GM18867 (cell line): Measurements from ENCODE around the gene PEPD.

ENCODE experiments used
- ATAC-seq: cut with Tn5 transposase; IDR thresholded peaks from one replicate; pipeline ENCODE4 v1.9.1; 2021; ENCODE audit warnings: mild to moderate bottlenecking, moderate library complexity; ENCODE audit not compliant: unreplicated experiment

Gene PEPD

GRCh38 chr19:33411621-33412180 is 109.9 kb downstream of the PEPD start:
- no peak for ATAC-seq

GRCh38 chr19:33410915-33411401 is 110.6 kb downstream of the PEPD start:
- ATAC-seq: no peak

GRCh38 chr19:33409906-33410685 is 111.5 kb downstream of the PEPD start:
- no peak for ATAC-seq

GRCh38 chr19:33408538-33409434 is 112.8 kb downstream of the PEPD start:
- no peak for ATAC-seq

DNA sequence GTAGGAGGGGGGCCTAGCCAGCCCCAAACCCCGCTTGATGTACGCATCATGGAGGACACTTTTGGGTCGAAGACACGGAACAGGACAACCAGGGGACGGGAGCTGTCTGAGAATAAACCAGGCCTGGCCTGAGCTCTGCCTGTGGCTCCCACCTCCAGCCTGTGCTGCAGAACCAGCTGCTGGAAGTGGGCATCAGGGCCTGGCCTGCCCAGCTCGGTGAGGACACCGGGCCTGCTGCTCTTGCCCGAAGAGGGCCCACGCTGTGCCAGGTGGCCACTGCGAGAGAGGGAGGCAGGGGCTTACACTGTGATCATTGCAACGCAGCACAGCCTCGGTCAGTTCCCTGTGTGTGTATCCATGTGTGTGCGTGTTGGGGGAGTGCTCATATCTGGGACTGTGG is 113.5 kb downstream of the PEPD start:
- ATAC-seq: no peak

DNA sequence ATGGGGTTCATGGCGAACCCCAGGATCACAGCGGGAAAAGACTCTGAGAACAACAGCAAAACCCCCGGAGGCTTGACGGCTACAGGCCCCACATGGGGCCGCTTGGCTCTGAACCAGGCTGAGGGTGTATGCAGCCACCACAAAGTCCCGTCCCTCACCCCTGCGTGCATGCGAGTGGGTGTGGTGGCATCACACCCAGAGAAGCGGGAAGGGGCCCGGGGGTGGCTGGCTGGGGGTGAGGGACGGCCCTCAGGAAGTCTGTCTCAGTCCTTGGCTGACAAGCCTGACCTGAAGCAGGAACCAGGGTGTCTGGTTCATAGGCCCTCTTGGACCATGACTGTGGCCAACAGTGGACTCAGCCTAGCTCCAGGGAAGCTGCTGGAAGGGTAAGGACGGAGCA is 113.9 kb downstream of the PEPD start:
- ATAC-seq: no peak

- no peak for ATAC-seq
These were observed 114.4 kb downstream of the PEPD start for GRCh38 chr19:33407140-33407551.

- no peak for ATAC-seq
These were observed 115.0 kb downstream of the PEPD start for GRCh38 chr19:33406521-33407139.

DNA sequence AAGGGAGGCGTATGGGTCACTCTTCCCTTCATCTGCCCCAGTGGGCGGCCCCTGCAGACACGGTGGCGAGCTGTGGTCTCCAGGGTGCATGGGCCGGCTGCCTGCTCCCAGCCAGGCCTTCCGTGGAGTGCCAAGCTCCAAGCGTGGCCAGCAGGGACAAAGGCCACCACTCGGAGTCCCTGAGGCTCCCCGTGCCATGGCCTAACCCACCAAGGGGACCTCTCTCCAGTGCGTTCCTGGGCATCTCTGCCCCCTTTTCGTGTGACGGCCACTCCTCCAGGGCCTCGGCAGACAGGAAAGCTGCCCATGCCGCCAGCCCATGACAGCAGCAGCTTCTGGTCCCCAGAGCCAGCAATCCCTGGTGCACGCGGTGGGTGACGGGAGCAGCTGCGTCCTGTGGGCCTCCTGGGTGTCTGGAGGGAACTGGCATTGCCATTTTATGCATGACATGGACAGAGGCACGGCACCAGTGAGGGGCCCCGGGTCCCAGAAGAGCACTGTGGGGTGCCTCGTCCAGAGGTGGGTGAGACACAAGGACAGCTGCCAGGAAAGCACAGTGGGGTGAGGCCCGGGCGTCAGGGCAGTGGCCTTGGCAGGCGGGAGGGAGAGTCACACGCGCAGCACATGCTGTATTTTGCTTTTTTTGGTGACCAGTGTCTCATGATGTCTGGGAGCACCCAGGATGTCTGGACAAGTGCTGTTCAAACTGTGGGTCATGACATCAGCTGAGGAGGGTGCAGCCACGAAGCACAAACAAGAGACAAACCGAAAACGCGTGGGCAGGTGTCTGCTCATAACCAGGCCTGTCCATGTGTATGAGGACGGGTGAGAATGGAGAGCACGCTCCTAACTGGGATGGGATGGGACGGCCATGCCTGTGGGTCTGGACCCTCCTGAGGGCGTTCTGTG is 115.8 kb downstream of the PEPD start:
- no peak for ATAC-seq

GRCh38 chr19:33405254-33405552 is 116.4 kb downstream of the PEPD start:
- no peak for ATAC-seq

GRCh38 chr19:33404506-33405253 is 116.9 kb downstream of the PEPD start:
- ATAC-seq: no peak

- ATAC-seq: no peak
These were observed 117.7 kb downstream of the PEPD start for GRCh38 chr19:33403973-33404304.

DNA sequence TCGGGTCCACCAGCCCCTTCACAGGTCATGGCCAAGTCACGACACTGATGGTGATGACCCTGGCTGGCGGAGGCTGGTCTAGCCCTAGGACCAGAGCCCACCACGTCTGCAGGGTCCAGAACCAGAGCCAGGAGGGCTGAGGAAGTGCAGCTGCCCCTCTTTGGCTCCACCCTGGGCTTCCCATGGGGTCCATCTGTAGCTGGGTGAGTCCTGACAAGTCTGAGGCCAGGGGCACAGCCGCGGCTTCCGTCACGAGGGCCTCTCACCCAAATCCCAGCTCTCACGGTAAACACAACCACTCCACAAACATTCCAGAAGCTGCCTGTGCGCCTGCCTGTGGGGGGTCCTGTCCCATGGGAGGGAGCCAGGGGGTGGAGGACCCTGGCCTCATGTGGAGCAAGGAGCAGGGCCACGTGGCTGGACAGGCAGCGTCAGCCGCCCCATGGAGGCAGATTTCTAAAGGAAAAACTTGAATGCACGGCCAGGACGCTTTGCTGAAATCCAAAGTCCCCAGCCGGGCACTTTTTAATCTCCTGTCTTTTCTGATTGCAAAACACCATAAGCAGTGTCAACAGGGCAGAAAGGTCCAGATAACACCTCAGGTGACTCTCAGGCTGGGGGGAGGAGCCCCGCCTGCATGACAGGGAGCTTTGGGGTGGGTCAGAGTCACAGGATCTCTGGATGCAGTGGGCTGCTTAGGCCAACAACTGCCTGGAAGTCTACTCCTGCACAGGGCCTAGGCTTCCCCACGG is 118.2 kb downstream of the PEPD start:
- no peak for ATAC-seq

DNA sequence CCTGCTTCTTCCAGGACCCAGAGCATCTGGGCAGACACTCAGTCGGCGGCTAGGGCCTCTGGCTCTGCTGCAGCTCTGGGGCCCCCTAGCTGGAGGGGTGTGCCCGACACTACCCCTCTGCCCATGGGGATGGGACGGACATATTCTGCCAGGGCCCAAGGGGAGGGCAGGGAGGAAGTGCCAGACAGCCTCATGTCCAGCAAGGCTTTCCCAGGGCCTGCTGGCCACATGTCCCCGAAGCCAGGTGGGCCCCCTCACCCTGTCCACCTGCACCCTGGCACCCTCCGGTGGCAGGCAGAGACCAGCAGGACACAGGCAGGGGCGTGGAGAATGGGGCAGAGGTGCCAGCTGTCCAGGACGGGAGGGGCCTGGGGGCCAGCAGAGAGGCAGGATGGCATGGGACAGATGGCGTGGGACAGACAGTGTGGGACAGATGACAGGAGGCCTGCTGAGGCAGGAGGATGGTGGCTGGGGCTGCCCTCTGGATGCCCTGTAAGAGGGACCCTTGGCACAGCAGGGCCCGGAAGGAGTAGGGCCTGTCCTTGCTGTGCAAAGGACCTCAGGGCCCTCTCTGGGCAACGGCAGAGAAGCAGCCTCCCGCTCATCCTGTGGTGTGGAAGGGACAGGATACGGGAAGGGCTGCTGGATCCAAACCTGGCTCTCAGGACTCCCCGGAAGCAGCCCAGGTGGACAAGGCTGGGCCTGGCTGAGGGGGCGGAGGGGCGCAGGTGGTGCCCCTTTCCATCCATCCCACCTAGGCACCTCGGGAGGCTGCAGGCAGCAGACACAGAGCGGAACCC is 119.0 kb downstream of the PEPD start:
- ATAC-seq: no peak

GRCh38 chr19:33401683-33402420 is 119.7 kb downstream of the PEPD start:
- no peak for ATAC-seq

DNA sequence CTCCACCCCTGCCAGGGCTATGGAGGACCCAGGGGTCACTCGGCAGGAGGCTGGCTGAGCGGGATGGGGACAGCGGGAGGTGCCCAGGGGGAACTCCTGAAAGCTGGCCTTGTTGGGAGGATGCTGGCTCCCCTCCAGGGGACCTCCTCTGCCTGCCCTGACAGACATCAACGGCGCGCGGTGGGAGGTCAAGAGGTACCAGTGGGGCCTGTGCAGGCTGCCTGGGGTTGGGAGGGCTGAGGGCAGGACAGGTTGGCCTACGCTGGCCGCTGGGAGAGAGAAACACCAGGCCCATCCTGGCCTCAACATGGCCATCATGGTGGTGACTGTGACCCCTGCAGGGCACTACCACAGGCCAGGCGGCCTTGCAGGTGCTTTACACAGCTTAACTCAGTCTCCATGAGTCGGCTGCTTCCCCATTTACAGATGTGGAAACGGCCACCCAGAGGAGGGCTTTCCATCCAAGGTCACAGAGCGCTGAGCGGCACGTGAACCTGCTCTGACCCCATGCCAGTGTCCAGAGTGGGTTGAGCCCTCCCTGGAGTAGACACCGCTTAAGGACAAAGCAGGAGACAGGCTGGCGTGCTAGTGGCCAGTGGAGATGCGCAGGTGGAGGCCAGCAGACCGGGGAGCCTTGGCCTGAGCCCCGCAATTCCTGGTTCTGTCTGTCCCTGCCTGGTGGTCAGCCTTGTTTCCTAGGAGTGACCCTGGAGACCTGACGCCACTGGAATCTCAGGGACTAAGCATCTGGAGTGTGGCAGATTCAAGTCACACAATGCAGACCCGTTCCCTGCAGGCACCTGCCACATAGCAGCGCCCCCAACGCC is 120.5 kb downstream of the PEPD start:
- ATAC-seq: no peak
